ENCODE measurements around the gene EXOSC9.

EXOSC9 gene

GRCh38 chr4:121824950-121825349 lies 23.8 kb downstream of the EXOSC9 start:
- no peak for DNase-seq

- no peak for DNase-seq
These were observed 26.7 kb downstream of the EXOSC9 start for GRCh38 chr4:121827853-121828252.

GRCh38 chr4:121829511-121829910 lies 28.4 kb downstream of the EXOSC9 start:
- no peak for DNase-seq

- no peak for DNase-seq
These were observed 37.0 kb downstream of the EXOSC9 start for GRCh38 chr4:121838136-121838535.

- no peak for DNase-seq
These were observed 41.7 kb downstream of the EXOSC9 start for GRCh38 chr4:121842862-121843261.

- DNase-seq: no peak
These were observed 45.5 kb downstream of the EXOSC9 start for GRCh38 chr4:121846662-121847061.

- no peak for DNase-seq
These were observed 50.2 kb downstream of the EXOSC9 start for GRCh38 chr4:121851354-121851753.

GRCh38 chr4:121860121-121860520 lies 59.0 kb downstream of the EXOSC9 start:
- DNase-seq: no peak

- DNase-seq: no peak
These were observed 60.3 kb downstream of the EXOSC9 start for GRCh38 chr4:121861426-121861825.

- no peak for DNase-seq
These were observed 62.7 kb downstream of the EXOSC9 start for GRCh38 chr4:121863799-121864198.
